ENCODE measurements around the gene POC5. TPM values are rescaled to one million over a fixed set of nuclear protein-coding genes. Genes with fewer than 3 reads are reported as not detected.

The POC5 gene
- total and polyA plus RNA-seq, 2 of the 13 experiments (the other 11 are each of a cell fraction or from before 2014, with no cell fraction given) = 6.9 to 9.3 TPM

DNA sequence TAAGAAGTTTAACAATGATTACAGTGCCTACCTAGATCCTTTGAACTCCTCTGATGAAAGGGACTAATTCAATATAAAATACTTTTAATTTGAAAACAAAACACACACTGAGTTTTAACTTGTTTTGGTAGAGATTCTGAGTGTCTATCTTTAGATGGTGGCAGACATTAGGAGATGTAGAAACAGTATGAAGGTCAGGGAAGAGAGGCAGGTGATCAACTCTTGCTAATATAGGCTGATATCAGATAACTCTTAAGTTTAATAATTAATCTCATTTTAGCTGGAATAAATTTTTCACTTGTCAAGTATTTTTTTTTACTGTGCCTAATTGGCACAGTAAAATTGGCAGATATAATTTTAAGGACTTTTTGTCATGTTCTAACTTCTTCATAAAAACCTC is 30.8 kb downstream of the POC5 start:
- no peaks in the 10 kb centered on the region; the same call in 1 of the 2 replicates for H4K20me1 ChIP-seq (ENCODE audit: insufficient read depth, low read length)
- ChIA-PET CTCF (ENCODE audit: low intra/inter-chr PET ratio, low total read pairs) (no interaction called here), POLR2A (no interaction called here)
- intact Hi-C loops (cut with micrococcal nuclease; ENCODE audit: unreplicated experiment) (loop anchor here (10.0 kb wide), 1 partner anchor 172 kb away; the partner anchor contains the start of genes CERT1 and POLK), in situ Hi-C loops (cut with HindIII; ENCODE audit: extremely low pct_ligation_motif_present, low pct_unique_long_range_greater_than_20kb) (no loop called here)
- H3K9me3 ChIP-seq (ENCODE audit: low read length) = no peaks in the 10 kb centered on the region
- FAIRE-seq (no peak), ATAC-seq (no peak), DNase-seq (ENCODE audit: low spot score) (no peak)
- no peak overlapping the region for H3K4me3 ChIP-seq (replicated peaks in 1 of 3; ENCODE audit: insufficient read depth in 1 of 3, low read depth in 2 of 3, low read length in 3 of 3)
- no peak overlapping the region for H2AFZ ChIP-seq (ENCODE audit: low read length)
- H3K36me3 ChIP-seq (replicated peaks in 1 of 2; ENCODE audit: control insufficient read depth in 1 of 2, insufficient read depth in 2 of 2, low read length in 2 of 2) = peaks cover 1 to 3% of the 10 kb centered on the region in 2 experiments; a peak in 2 of 5 replicates
- no peak overlapping the region for H3K4me2 ChIP-seq (ENCODE audit: low read depth, low read length)
- TF ChIP-seq RXRB (CRISPR knock-in tag; IDR thresholded peaks at IDR 0.05; ENCODE audit: borderline replicate concordance) = no peak
- TF ChIP-seq, protein P1, sequence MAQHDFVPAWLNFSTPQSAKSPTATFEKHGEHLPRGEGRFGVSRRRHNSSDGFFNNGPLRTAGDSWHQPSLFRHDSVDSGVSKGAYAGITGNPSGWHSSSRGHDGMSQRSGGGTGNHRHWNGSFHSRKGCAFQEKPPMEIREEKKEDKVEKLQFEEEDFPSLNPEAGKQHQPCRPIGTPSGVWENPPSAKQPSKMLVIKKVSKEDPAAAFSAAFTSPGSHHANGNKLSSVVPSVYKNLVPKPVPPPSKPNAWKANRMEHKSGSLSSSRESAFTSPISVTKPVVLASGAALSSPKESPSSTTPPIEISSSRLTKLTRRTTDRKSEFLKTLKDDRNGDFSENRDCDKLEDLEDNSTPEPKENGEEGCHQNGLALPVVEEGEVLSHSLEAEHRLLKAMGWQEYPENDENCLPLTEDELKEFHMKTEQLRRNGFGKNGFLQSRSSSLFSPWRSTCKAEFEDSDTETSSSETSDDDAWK (CRISPR knock-in tag; IDR thresholded peaks at IDR 0.05) = no peak
- TF ChIP-seq GTF3A (CRISPR knock-in tag; conservative IDR thresholded peaks at IDR 0.05) = no peak
- no peak for TF ChIP-seq IRX3 (CRISPR knock-in tag; IDR thresholded peaks at IDR 0.05; ENCODE audit: borderline replicate concordance, low read depth)
- TF ChIP-seq, protein P2, sequence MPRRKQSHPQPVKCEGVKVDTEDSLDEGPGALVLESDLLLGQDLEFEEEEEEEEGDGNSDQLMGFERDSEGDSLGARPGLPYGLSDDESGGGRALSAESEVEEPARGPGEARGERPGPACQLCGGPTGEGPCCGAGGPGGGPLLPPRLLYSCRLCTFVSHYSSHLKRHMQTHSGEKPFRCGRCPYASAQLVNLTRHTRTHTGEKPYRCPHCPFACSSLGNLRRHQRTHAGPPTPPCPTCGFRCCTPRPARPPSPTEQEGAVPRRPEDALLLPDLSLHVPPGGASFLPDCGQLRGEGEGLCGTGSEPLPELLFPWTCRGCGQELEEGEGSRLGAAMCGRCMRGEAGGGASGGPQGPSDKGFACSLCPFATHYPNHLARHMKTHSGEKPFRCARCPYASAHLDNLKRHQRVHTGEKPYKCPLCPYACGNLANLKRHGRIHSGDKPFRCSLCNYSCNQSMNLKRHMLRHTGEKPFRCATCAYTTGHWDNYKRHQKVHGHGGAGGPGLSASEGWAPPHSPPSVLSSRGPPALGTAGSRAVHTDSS (CRISPR knock-in tag; conservative IDR thresholded peaks at IDR 0.05) = no peak
- no peak for TF ChIP-seq ZNF225 (CRISPR knock-in tag; IDR thresholded peaks at IDR 0.05)
- no peak for TF ChIP-seq MAZ (IDR thresholded peaks at IDR 0.05; ENCODE audit: borderline replicate concordance, low read depth, low read length)
- TF ChIP-seq MAZ (CRISPR knock-in tag; IDR thresholded peaks at IDR 0.05; ENCODE audit: low read depth) = no peak
- TF ChIP-seq KDM5B (CRISPR knock-in tag; IDR thresholded peaks at IDR 0.05; ENCODE audit: borderline replicate concordance) = no peak
- no peak for TF ChIP-seq GABPB1 (CRISPR knock-in tag; IDR thresholded peaks at IDR 0.05)
- TF ChIP-seq CEBPG (CRISPR knock-in tag; IDR thresholded peaks at IDR 0.05) = no peak
- TF ChIP-seq, protein P3, sequence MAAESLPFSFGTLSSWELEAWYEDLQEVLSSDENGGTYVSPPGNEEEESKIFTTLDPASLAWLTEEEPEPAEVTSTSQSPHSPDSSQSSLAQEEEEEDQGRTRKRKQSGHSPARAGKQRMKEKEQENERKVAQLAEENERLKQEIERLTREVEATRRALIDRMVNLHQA (CRISPR knock-in tag; IDR thresholded peaks at IDR 0.05) = no peak
- TF ChIP-seq ZFP1 (CRISPR knock-in tag; IDR thresholded peaks at IDR 0.05) = no peak
- no peak for TF ChIP-seq NFKBIZ (CRISPR knock-in tag; IDR thresholded peaks at IDR 0.05)
- TF ChIP-seq KDM4B (CRISPR knock-in tag; IDR thresholded peaks at IDR 0.05) = no peak
- no peak for TF ChIP-seq SATB2 (CRISPR knock-in tag; IDR thresholded peaks at IDR 0.05)
- TF ChIP-seq ZNF850 (CRISPR knock-in tag; conservative IDR thresholded peaks at IDR 0.05) = no peak
- TF ChIP-seq DNMT3B (CRISPR knock-in tag; conservative IDR thresholded peaks at IDR 0.05) = no peak
- H3K9ac ChIP-seq (ENCODE audit: insufficient read depth, low read depth, low read length) = no peak overlapping the region
- no TSS peak for BruUV-seq (replicated peaks)
- H3K4me1 ChIP-seq (ENCODE audit: insufficient read depth, low read length) = no peaks in the 10 kb centered on the region
- H3K79me2 ChIP-seq (ENCODE audit: insufficient read depth, low read length) = no peaks in the 10 kb centered on the region
- H3K27me3 ChIP-seq (ENCODE audit: control insufficient read depth in 1 of 2, insufficient read depth in 2 of 2, low read length in 2 of 2) = no peaks in the 10 kb centered on the region
- H3K27ac ChIP-seq (ENCODE audit: extremely low read length, insufficient read depth, low read length) = no peak overlapping the region
